ENCODE results near the gene RNASE7. TPM values are rescaled to one million over a fixed set of nuclear protein-coding genes. Genes with fewer than 3 reads are reported as not detected.

The RNASE7 gene
- polyA plus RNA-seq, 1 of the 3 experiments (the other 2 are of a cell fraction) = not detected

DNA sequence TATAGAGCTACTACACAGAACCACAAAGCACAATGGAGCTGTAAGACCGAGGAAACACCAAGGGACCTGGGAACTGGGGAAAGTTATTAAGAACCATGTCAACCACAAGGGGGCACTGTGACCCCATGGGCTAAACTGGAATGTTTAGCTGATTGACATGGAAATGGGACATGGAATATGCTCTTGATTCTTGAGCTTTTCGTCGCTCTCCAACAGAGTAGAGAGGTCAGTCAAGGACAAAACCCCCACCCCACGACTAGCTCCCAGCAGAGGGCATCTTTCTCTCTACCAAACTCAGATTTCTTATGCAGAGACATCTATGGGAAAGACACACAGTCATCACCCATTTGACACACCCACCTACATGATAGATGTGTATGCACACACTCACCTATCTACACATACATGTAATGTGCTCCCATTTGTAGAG lies 27.4 kb upstream of the RNASE7 start:
- Histone ChIP-seq H4K20me1 (ENCODE audit: insufficient read depth) (no peaks in the 10 kb centered on the region), H3K9ac (no peak overlapping the region), H3K4me2 (no peak overlapping the region), H3K9me3 (no peaks in the 10 kb centered on the region), H3F3A (replicated peaks; ENCODE audit: insufficient read depth) (no peaks in the 10 kb centered on the region), H3K27me3 (ENCODE audit: insufficient read depth) (peaks cover 15% of the 10 kb centered on the region), H3K9me2 (no peaks in the 10 kb centered on the region), H2AFZ (ENCODE audit: low read depth) (no peak overlapping the region), H3K4me1 (ENCODE audit: control insufficient read depth in 1 of 2, insufficient read depth in 2 of 2, low read depth in 1 of 2, low read length in 1 of 2) (no peaks in the 10 kb centered on the region; a peak in 1 of 4 replicates), H3K79me2 (ENCODE audit: insufficient read depth) (no peaks in the 10 kb centered on the region), H3K36me3 (replicated peaks in 1 of 2; ENCODE audit: control insufficient read depth in 1 of 2, insufficient read depth in 2 of 2, low read length in 1 of 2) (no peaks in the 10 kb centered on the region), H3K27ac (ENCODE audit: low read depth in 2 of 2, low read length in 1 of 2) (no peak overlapping the region), H3K4me3 (ENCODE audit: low read depth in 2 of 2, low read length in 1 of 2) (no peak overlapping the region; a peak in 1 of 4 replicates)
- TF ChIP-seq RAD21 (IDR thresholded peaks at IDR 0.05; ENCODE audit: low read length) = peak; percentile 96
- peak; percentile 96 for TF ChIP-seq SMC3 (IDR thresholded peaks at IDR 0.05; ENCODE audit: low read depth, low read length)
- no peak for TF ChIP-seq IRF3 (IDR thresholded peaks at IDR 0.05; ENCODE audit: low read depth, low read length)
- TF ChIP-seq PBX3 (IDR thresholded peaks at IDR 0.05) = peak; percentile 86
- TF ChIP-seq MXI1 (IDR thresholded peaks at IDR 0.05; ENCODE audit: low read depth, low read length) = no peak
- TF ChIP-seq NRF1 (IDR thresholded peaks at IDR 0.05; ENCODE audit: low read depth, low read length) = peak; percentile 17; the same call in 1 of the 2 replicates
- TF ChIP-seq JUND (IDR thresholded peaks at IDR 0.05) = no peak
- no peak for TF ChIP-seq ZBTB33 (IDR thresholded peaks at IDR 0.05; ENCODE audit: borderline replicate concordance, low read depth)
- TF ChIP-seq, protein P1, sequence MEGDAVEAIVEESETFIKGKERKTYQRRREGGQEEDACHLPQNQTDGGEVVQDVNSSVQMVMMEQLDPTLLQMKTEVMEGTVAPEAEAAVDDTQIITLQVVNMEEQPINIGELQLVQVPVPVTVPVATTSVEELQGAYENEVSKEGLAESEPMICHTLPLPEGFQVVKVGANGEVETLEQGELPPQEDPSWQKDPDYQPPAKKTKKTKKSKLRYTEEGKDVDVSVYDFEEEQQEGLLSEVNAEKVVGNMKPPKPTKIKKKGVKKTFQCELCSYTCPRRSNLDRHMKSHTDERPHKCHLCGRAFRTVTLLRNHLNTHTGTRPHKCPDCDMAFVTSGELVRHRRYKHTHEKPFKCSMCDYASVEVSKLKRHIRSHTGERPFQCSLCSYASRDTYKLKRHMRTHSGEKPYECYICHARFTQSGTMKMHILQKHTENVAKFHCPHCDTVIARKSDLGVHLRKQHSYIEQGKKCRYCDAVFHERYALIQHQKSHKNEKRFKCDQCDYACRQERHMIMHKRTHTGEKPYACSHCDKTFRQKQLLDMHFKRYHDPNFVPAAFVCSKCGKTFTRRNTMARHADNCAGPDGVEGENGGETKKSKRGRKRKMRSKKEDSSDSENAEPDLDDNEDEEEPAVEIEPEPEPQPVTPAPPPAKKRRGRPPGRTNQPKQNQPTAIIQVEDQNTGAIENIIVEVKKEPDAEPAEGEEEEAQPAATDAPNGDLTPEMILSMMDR (IDR thresholded peaks at IDR 0.05) = peak; percentile 89
- no peak for TF ChIP-seq TAF1 (IDR thresholded peaks at IDR 0.05; ENCODE audit: borderline replicate concordance, low read depth, low read length)
- ChIA-PET CTCF (interaction anchor here (0.6 to 18.2 kb wide), 52 partner anchors 9 to 634 kb away, joined by 3 to 555 read pairs (median 6); partner anchors contain the start of genes ARHGEF40, NDRG2, RNASE13 and RNASE7), POLR2A (interaction anchor here (1.0 to 2.1 kb wide), 9 partner anchors 9 to 90 kb away, joined by 3 to 15 read pairs (median 6); partner anchors contain the start of genes ARHGEF40 and NDRG2)
- DNase-seq = peak; percentile 75
- 0% methylated on average over 4 of the region's 4 CpGs for WGBS (ENCODE audit: low lambda C conversion rate)
